ENCODE measurements around the gene ZNF296. TPM values are rescaled to one million over a fixed set of nuclear protein-coding genes. Genes with fewer than 3 reads are reported as not detected.

ZNF296 gene
- total and polyA plus RNA-seq, 2 of the 8 experiments (the other 6 are each of a cell fraction or from before 2014, with no cell fraction given), result 2.7 to 7.5 TPM

DNA sequence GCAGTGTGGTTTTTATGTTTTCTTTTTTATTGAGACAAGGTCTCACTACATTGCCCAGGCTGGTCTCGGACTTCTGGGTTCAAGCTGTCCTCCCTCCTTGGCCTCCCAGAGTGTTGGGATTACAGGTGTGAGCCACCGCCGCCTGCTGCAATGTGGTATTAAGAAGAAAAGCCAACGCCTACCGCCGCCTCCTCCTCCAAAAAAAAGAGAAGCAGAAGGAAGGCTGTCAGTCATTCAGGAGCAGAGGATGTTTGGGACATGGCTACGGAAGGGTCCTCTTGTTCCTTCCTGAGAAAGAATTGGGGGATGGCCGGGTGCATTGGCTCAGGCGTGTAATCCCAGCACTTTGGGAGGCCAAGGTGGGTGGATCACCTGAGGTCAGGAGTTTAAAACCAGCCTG, 17.9 kb upstream of the ZNF296 start:
- Histone ChIP-seq H3K4me3 (ENCODE audit: extremely low read depth in 1 of 4, insufficient read depth in 2 of 4, low read depth in 3 of 4, low read length in 4 of 4) (peak overlapping the region; percentile 73 to 97 (median 86)), H3K14ac (ENCODE audit: insufficient read length) (no peak overlapping the region), H3K9me3 (ENCODE audit: insufficient read depth in 2 of 2, low read depth in 1 of 2, low read length in 1 of 2) (no peaks in the 10 kb centered on the region), H2BK12ac (ENCODE audit: low read depth, low read length) (no peak overlapping the region), H3K9ac (replicated peaks in 1 of 4; ENCODE audit: extremely low read depth in 1 of 4, low read depth in 3 of 4, low read length in 3 of 4) (peak overlapping the region in 3 of 4 experiments; percentile 94 to 98 (median 97); a peak in 6 of 7 replicates), H3K18ac (ENCODE audit: extremely low read depth, low read length) (no peak overlapping the region), H3K4me1 (replicated peaks in 1 of 4; ENCODE audit: control insufficient read depth in 3 of 4, insufficient read depth in 4 of 4, low read length in 3 of 4) (peaks cover 6 to 33% (median 19%) of the 10 kb centered on the region in 4 experiments), H4K91ac (replicated peaks; ENCODE audit: insufficient read length, low read length) (no peak overlapping the region), H3K23ac (ENCODE audit: insufficient read length) (no peak overlapping the region), H3K79me2 (ENCODE audit: control insufficient read depth in 1 of 2, insufficient read depth in 2 of 2, low read length in 2 of 2) (peaks cover 31 to 63% of the 10 kb centered on the region in 2 experiments), H4K8ac (ENCODE audit: extremely low read depth, insufficient read depth, low read length) (no peak overlapping the region), H3K36me3 (ENCODE audit: control insufficient read depth in 2 of 4, insufficient read depth in 4 of 4, low read length in 3 of 4) (peaks cover 3 to 13% (median 4%) of the 10 kb centered on the region in 4 experiments; a peak in 4 of 8 replicates), H3K27me3 (replicated peaks in 1 of 4; ENCODE audit: control insufficient read depth in 3 of 4, extremely low read depth in 1 of 4, insufficient read depth in 3 of 4, low read length in 3 of 4) (no peaks in the 10 kb centered on the region), H2BK5ac (ENCODE audit: low read depth, low read length) (no peak overlapping the region), H3K4ac (replicated peaks; ENCODE audit: insufficient read length, low read depth, low read length) (no peak overlapping the region), H2BK120ac (replicated peaks; ENCODE audit: low read depth, low read length) (no peak overlapping the region), H4K5ac (ENCODE audit: insufficient read length, low read depth, low read length) (no peak overlapping the region), H3K23me2 (ENCODE audit: low read depth, low read length) (peaks cover 16% of the 10 kb centered on the region), H2BK15ac (ENCODE audit: low read length) (no peak overlapping the region), H2BK20ac (ENCODE audit: low read length) (no peak overlapping the region), H3K56ac (replicated peaks; ENCODE audit: insufficient read length, low read depth, low read length) (no peak overlapping the region), H3K4me2 (ENCODE audit: insufficient read depth in 1 of 2, low read depth in 2 of 2, low read length in 2 of 2) (peak overlapping the region; percentile 94 to 98), H3K27ac (ENCODE audit: low read depth, low read length) (no peak overlapping the region), H3K79me1 (ENCODE audit: low read depth, low read length) (peaks cover 42% of the 10 kb centered on the region), H2AFZ (ENCODE audit: low read length) (no peak overlapping the region), H2AK5ac (ENCODE audit: low read depth, low read length) (0 out of 2 replicates have a peak overlapping the region, but pooled peaks have one; percentile 75), H4K20me1 (replicated peaks in 1 of 2; ENCODE audit: control insufficient read depth in 1 of 2, insufficient read depth in 2 of 2, low read length in 2 of 2) (peaks cover 32 to 46% of the 10 kb centered on the region in 2 experiments)
- ChIA-PET CTCF (ENCODE audit: partially characterized antibody) (interaction anchor here (1.3 kb wide), 1 partner anchor 9 kb away, joined by 4 read pairs; no protein-coding TSS in a partner anchor), POLR2A (ENCODE audit: partially characterized antibody) (interaction anchor here (0.8 to 1.9 kb wide), 4 partner anchors 11 to 19 kb away, joined by 3 to 5 read pairs (median 4); no protein-coding TSS in a partner anchor)
- WGBS, 2 experiments (ENCODE audit: extremely low coverage in 1 of 2, insufficient coverage in 1 of 2, insufficient read length in 1 of 2, insufficient replicate concordance in 2 of 2, low coverage in 1 of 2, low lambda C conversion rate in 2 of 2, missing lambda C conversion rate in 1 of 2), result 83% methylated on average over 7 of the region's 9 CpGs; no CpG with 5 or more reads in 1 of the 2 experiments
- FAIRE-seq (no peak), DNase-seq (ENCODE audit: low read depth in 1 of 2, low spot score in 2 of 2) (no peak)
- no peak for TF ChIP-seq CBX8 (IDR thresholded peaks at IDR 0.05; ENCODE audit: borderline replicate concordance, low read depth, low read length)
- TF ChIP-seq HDAC2 (IDR thresholded peaks at IDR 0.05; ENCODE audit: borderline replicate concordance in 1 of 2, low read depth in 2 of 2, low read length in 2 of 2), result no peak

Measured in H1 (cell line).